Trophoblast cell (in vitro differentiated cells and primary cell): ENCODE results near the gene SAMM50. TPM values are rescaled to one million over a fixed set of nuclear protein-coding genes. Genes with fewer than 3 reads are reported as not detected.

ENCODE experiments used
- DNase-seq, 2 donors: peaks; one replicate each; pipeline ENCODE4 v3.0.0-alpha.2; 2016
- H2AFZ ChIP-seq: 2 replicates; pipeline ENCODE4 v1.6.1; 2013; ENCODE audit warnings: low read length, moderate library complexity, mild to moderate bottlenecking; ENCODE audit not compliant: insufficient read depth, poor library complexity
- H2AK5ac ChIP-seq: 2 replicates; pipeline ENCODE4 v1.6.1; 2013; ENCODE audit warnings: mild to moderate bottlenecking, low read length
- H2BK120ac ChIP-seq: 2 replicates; pipeline ENCODE4 v1.6.1; 2013; ENCODE audit warnings: low read length, mild to moderate bottlenecking, moderate library complexity; ENCODE audit not compliant: insufficient read depth, poor library complexity
- H2BK12ac ChIP-seq: 2 replicates; pipeline ENCODE4 v1.6.1; 2013; ENCODE audit warnings: mild to moderate bottlenecking, low read length, moderate library complexity
- H2BK5ac ChIP-seq: 2 replicates; pipeline ENCODE4 v1.6.1; 2013; ENCODE audit warnings: low read length, low read depth, moderate library complexity, mild to moderate bottlenecking; ENCODE audit not compliant: poor library complexity
- H3K14ac ChIP-seq: 2 replicates; pipeline ENCODE4 v1.6.1; 2013; ENCODE audit warnings: mild to moderate bottlenecking, low read length
- H3K18ac ChIP-seq: 2 replicates; pipeline ENCODE4 v1.6.1; 2013; ENCODE audit warnings: mild to moderate bottlenecking, low read length
- H3K23ac ChIP-seq: 2 replicates; pipeline ENCODE4 v1.6.1; 2013; ENCODE audit warnings: low read length
- H3K27ac ChIP-seq: 2 replicates; pipeline ENCODE4 v1.5.1; 2013; ENCODE audit warnings: low read depth, mild to moderate bottlenecking, inconsistent platforms, low read length, moderate library complexity
- H3K27me3 ChIP-seq: 2 replicates; pipeline ENCODE4 v1.6.1; 2013; ENCODE audit warnings: inconsistent platforms, mild to moderate bottlenecking, low read length, moderate library complexity; ENCODE audit not compliant: insufficient read depth
- H3K36me3 ChIP-seq, 2 experiments: 1 replicate in 1 of 2; 2 replicates in 1 of 2; pipeline ENCODE4 v1.6.1; 2013; ENCODE audit warnings: low read length in 2 of 2, mild to moderate bottlenecking in 2 of 2, moderate library complexity in 1 of 2; ENCODE audit not compliant: insufficient read depth in 2 of 2, control insufficient read depth in 1 of 2
- H3K4ac ChIP-seq: 2 replicates; pipeline ENCODE4 v1.6.1; 2013; ENCODE audit warnings: low read depth, mild to moderate bottlenecking, low read length, moderate library complexity
- H3K4me1 ChIP-seq, 2 experiments: 1 replicate in 1 of 2; 2 replicates in 1 of 2; pipeline ENCODE4 v1.6.1; 2013; ENCODE audit warnings: low read length in 2 of 2, mild to moderate bottlenecking in 2 of 2, moderate library complexity in 1 of 2; ENCODE audit not compliant: insufficient read depth in 2 of 2, control insufficient read depth in 1 of 2
- H3K4me2 ChIP-seq: 2 replicates; pipeline ENCODE4 v1.6.1; 2013; ENCODE audit warnings: inconsistent platforms, mild to moderate bottlenecking, low read length, moderate library complexity
- H3K4me3 ChIP-seq: 2 replicates; pipeline ENCODE4 v1.5.1; 2013; ENCODE audit warnings: mild to moderate bottlenecking, low read depth, low read length, inconsistent platforms
- H3K79me1 ChIP-seq: one replicate; pipeline ENCODE4 v1.6.1; 2013; ENCODE audit warnings: low read length
- H3K79me2 ChIP-seq: 2 replicates; pipeline ENCODE4 v1.6.1; 2013; ENCODE audit warnings: low read length, mild to moderate bottlenecking; ENCODE audit not compliant: control insufficient read depth, insufficient read depth, poor library complexity
- H3K9ac ChIP-seq: 2 replicates; pipeline ENCODE4 v1.6.1; 2013; ENCODE audit warnings: mild to moderate bottlenecking, low read length
- H3K9me3 ChIP-seq: 2 replicates; pipeline ENCODE4 v1.6.1; 2013; ENCODE audit warnings: low read depth, mild to moderate bottlenecking, control low read depth, inconsistent platforms, low read length; ENCODE audit not compliant: insufficient read depth
- H4K12ac ChIP-seq: 2 replicates; pipeline ENCODE4 v1.6.1; 2013; ENCODE audit warnings: low read depth, mild to moderate bottlenecking, low read length, moderate library complexity
- H4K8ac ChIP-seq: 2 replicates; pipeline ENCODE4 v1.6.1; 2013; ENCODE audit warnings: low read depth, mild to moderate bottlenecking, low read length, moderate library complexity
- H4K91ac ChIP-seq: one replicate; pipeline ENCODE4 v1.6.1; 2013; ENCODE audit warnings: low read depth, mild to moderate bottlenecking, low read length, moderate library complexity
- WGBS: extraction: QIAGEN DNeasy Blood & Tissue Kit; methylation state at CpG from one replicate; pipeline ENCODE4 v1.1.7; 2013; ENCODE audit warnings: missing lambda C conversion rate; ENCODE audit not compliant: insufficient read length, insufficient coverage; ENCODE audit errors: extremely low coverage; 5-methylcytosine and 5-hydroxymethylcytosine counted together
- polyA plus RNA-seq: library from polyadenylated mRNA; stranded (reverse); fragments of 200-250 nt; gene quantifications from 2 replicates; pipeline ENCODE4 v1.2.3, GENCODE V29; 2013

SAMM50 gene
- 32.3 and 33.1 TPM in 2 replicates for polyA plus RNA-seq

GRCh38 chr22:43955040-43955882, at the start of gene SAMM50:
SAMM50 (plus strand) TSS chr22:43955442; CDS start chr22:43955578, 136 bp downstream.
- Histone ChIP-seq H2BK120ac (peak within 1 kb of the TSS; percentile 30), H4K91ac (peak within 1 kb of the TSS; percentile 74), H3K9me3 (no peaks in the 10 kb centered on the region), H3K4me1 (peaks cover 5 to 7% of the 10 kb centered on the region in 2 experiments), H3K36me3 (no peaks in the 10 kb centered on the region), H3K4ac (peak within 1 kb of the TSS; percentile 75), H3K9ac (peak within 1 kb of the TSS; percentile 90), H3K18ac (peak within 1 kb of the TSS; percentile 91), H4K12ac (peak within 1 kb of the TSS; percentile 98), H3K27ac (peak within 1 kb of the TSS; percentile 81), H4K8ac (peak within 1 kb of the TSS; percentile 99), H2BK12ac (no peak within 1 kb of the TSS), H2AK5ac (peak within 1 kb of the TSS; percentile 42), H3K79me2 (peaks cover 7% of the 10 kb centered on the region), H3K23ac (no peak within 1 kb of the TSS), H2BK5ac (peak within 1 kb of the TSS; percentile 59), H3K4me3 (peak within 1 kb of the TSS; percentile 92), H3K27me3 (no peaks in the 10 kb centered on the region), H2AFZ (peak within 1 kb of the TSS; percentile 90), H3K79me1 (peaks cover 7% of the 10 kb centered on the region), H3K14ac (peak within 1 kb of the TSS; percentile 88), H3K4me2 (peak within 1 kb of the TSS; percentile 75)
- no CpG with 5 or more reads among the region's 74 CpGs for WGBS
- peak; percentile 77 to 89 for DNase-seq

- H3K9me3 ChIP-seq = peaks cover 3% of the 10 kb centered on the region
These were observed 49.6 kb upstream of the SAMM50 start for GRCh38 chr22:43905681-43906080.

GRCh38 chr22:43909708-43910107, 45.5 kb upstream of the SAMM50 start:
- Histone ChIP-seq H3K18ac (no peak overlapping the region), H3K14ac (no peak overlapping the region), H4K12ac (no peak overlapping the region), H3K27me3 (no peaks in the 10 kb centered on the region), H2BK5ac (no peak overlapping the region), H3K79me2 (no peaks in the 10 kb centered on the region), H2BK120ac (no peak overlapping the region), H2BK12ac (no peak overlapping the region), H3K23ac (no peak overlapping the region), H4K8ac (no peak overlapping the region), H3K4me3 (no peak overlapping the region), H3K9me3 (peaks cover 3% of the 10 kb centered on the region), H3K27ac (no peak overlapping the region), H3K9ac (no peak overlapping the region), H3K4ac (no peak overlapping the region), H4K91ac (no peak overlapping the region), H2AK5ac (no peak overlapping the region), H3K4me1 (peaks cover 7 to 10% of the 10 kb centered on the region in 2 experiments), H3K36me3 (no peaks in the 10 kb centered on the region), H3K4me2 (no peak overlapping the region), H2AFZ (no peak overlapping the region), H3K79me1 (no peaks in the 10 kb centered on the region)
- no peak for DNase-seq
- WGBS = no CpG with 5 or more reads among the region's 1 CpG

More at GRCh38 chr22:43905681-43906080, 49.6 kb upstream of the SAMM50 start:
- no peak overlapping the region for H3K18ac ChIP-seq
- no peak overlapping the region for H3K9ac ChIP-seq
- H2BK120ac ChIP-seq = no peak overlapping the region
- H3K4me3 ChIP-seq = no peak overlapping the region
- peaks cover 1% of the 10 kb centered on the region for H3K79me2 ChIP-seq
- H3K23ac ChIP-seq = no peak overlapping the region
- H4K12ac ChIP-seq = no peak overlapping the region
- H3K14ac ChIP-seq = no peak overlapping the region
- no peaks in the 10 kb centered on the region for H3K27me3 ChIP-seq
- no peak overlapping the region for H2BK5ac ChIP-seq
- H3K4me1 ChIP-seq = no peaks in the 10 kb centered on the region
- H3K4me2 ChIP-seq = no peak overlapping the region
- H3K27ac ChIP-seq = no peak overlapping the region
- no peak overlapping the region for H2AK5ac ChIP-seq
- H3K4ac ChIP-seq = no peak overlapping the region
- DNase-seq = no peak
- whole genome bisulfite sequencing = no CpG with 5 or more reads among the region's 7 CpGs
- H4K8ac ChIP-seq = no peak overlapping the region
- H3K36me3 ChIP-seq = no peaks in the 10 kb centered on the region
- H2AFZ ChIP-seq = no peak overlapping the region
- H4K91ac ChIP-seq = no peak overlapping the region
- no peak overlapping the region for H2BK12ac ChIP-seq
- no peaks in the 10 kb centered on the region for H3K79me1 ChIP-seq

- Histone ChIP-seq H2BK120ac (no peak overlapping the region), H4K91ac (no peak overlapping the region), H4K8ac (no peak overlapping the region), H3K79me2 (no peaks in the 10 kb centered on the region), H3K4me3 (no peak overlapping the region), H2BK12ac (no peak overlapping the region), H3K14ac (no peak overlapping the region), H3K4me1 (peaks cover 7 to 10% of the 10 kb centered on the region in 2 experiments), H3K36me3 (no peaks in the 10 kb centered on the region), H3K9me3 (peaks cover 3% of the 10 kb centered on the region), H2AK5ac (no peak overlapping the region), H2BK5ac (no peak overlapping the region), H3K79me1 (no peaks in the 10 kb centered on the region), H3K4me2 (no peak overlapping the region), H3K23ac (no peak overlapping the region), H3K9ac (no peak overlapping the region), H3K27me3 (no peaks in the 10 kb centered on the region), H3K18ac (no peak overlapping the region), H4K12ac (no peak overlapping the region), H3K4ac (no peak overlapping the region), H3K27ac (no peak overlapping the region), H2AFZ (no peak overlapping the region)
- no CpG with 5 or more reads among the region's 6 CpGs for WGBS
- no peak for DNase-seq
These were observed 45.0 kb upstream of the SAMM50 start for GRCh38 chr22:43910178-43910695.
